AG04449 (cell line): Measurements from ENCODE around the gene FAM118B.

Experiments used
- CTCF ChIA-PET: fragments of 350-600 bp; formaldehyde crosslinking; extraction: SDS; loops from one replicate; lab custom pipeline; 2021; ENCODE audit warnings: antibody characterized with exemption; lab: Yijun Ruan, JAX
- POLR2A ChIA-PET: fragments of 400-600, 350-600 bp; formaldehyde crosslinking; extraction: SDS; loops from one replicate; lab custom pipeline; 2020; ENCODE audit warnings: antibody characterized with exemption, inconsistent platforms; lab: Yijun Ruan, JAX
- DNase-seq: peaks from one replicate; pipeline ENCODE4 v3.0.0-alpha.2; 2010; ENCODE audit warnings: low read depth, low spot score
- H3K4me3 ChIP-seq: 2 replicates; pipeline ENCODE4 v1.5.1; 2011; ENCODE audit warnings: low read depth, mild to moderate bottlenecking, control low read depth, low read length
- CTCF ChIP-seq: IDR thresholded peaks from one replicate; pipeline ENCODE4 v1.5.1; 2011; ENCODE audit warnings: mild to moderate bottlenecking, moderate library complexity, low read length, control low read depth, inconsistent platforms; ENCODE audit not compliant: insufficient read depth; ENCODE audit errors: missing control alignments

FAM118B gene

GRCh38 chr11:126186025-126186698 is 25.4 kb upstream of the FAM118B start:
- TF ChIP-seq CTCF: no peak
- CTCF ChIA-PET: interaction anchor here (11.0 kb wide), 1 partner anchor 259 kb away, joined by 293 read pairs; no protein-coding TSS in a partner anchor
- H3K4me3 ChIP-seq: no peak overlapping the region
- no peak for DNase-seq
- POLR2A ChIA-PET: no interaction called here

GRCh38 chr11:126186708-126187529 is 24.7 kb upstream of the FAM118B start:
- POLR2A ChIA-PET: no interaction called here
- no peak for DNase-seq
- H3K4me3 ChIP-seq: no peak overlapping the region
- CTCF ChIA-PET: interaction anchor here (1.0 to 11.0 kb wide), 2 partner anchors 260 to 268 kb away, joined by 3 to 293 read pairs; no protein-coding TSS in a partner anchor
- TF ChIP-seq CTCF: no peak

- POLR2A ChIA-PET: no interaction called here
- no peak for DNase-seq
- no peak for TF ChIP-seq CTCF
- CTCF ChIA-PET: interaction anchor here (1.8 to 11.0 kb wide), 2 partner anchors 247 to 262 kb away, joined by 5 to 293 read pairs; no protein-coding TSS in a partner anchor
- no peak overlapping the region for H3K4me3 ChIP-seq
These were observed 23.1 kb upstream of the FAM118B start for GRCh38 chr11:126188332-126189108.

- no peak overlapping the region for H3K4me3 ChIP-seq
- no peak for TF ChIP-seq CTCF
- no peak for DNase-seq
- ChIA-PET CTCF (interaction anchor here (1.8 to 11.0 kb wide), 3 partner anchors 247 to 271 kb away, joined by 5 to 293 read pairs (median 83); no protein-coding TSS in a partner anchor), POLR2A (no interaction called here)
These were observed 22.3 kb upstream of the FAM118B start for GRCh38 chr11:126189109-126189929.

GRCh38 chr11:126190792-126191191 is 20.8 kb upstream of the FAM118B start:
- TF ChIP-seq CTCF: no peak
- no peak overlapping the region for H3K4me3 ChIP-seq
- ChIA-PET POLR2A (no interaction called here), CTCF (interaction anchor here (1.0 to 11.0 kb wide), 4 partner anchors 249 to 272 kb away, joined by 3 to 293 read pairs (median 44); no protein-coding TSS in a partner anchor)
- no peak for DNase-seq
